NCI-H1694 (cell line): Measurements from ENCODE around the gene RHBDD1.

Source experiments
- DNase-seq: peaks from one replicate; lab custom pipeline; 2025; lab: John Stamatoyannopoulos, UW

RHBDD1 gene

GRCh38 chr2:227031379-227031778 lies 195.5 kb downstream of the RHBDD1 start:
- DNase-seq = no peak

- DNase-seq = no peak
Measured at GRCh38 chr2:227033471-227034148, 197.8 kb downstream of the RHBDD1 start.

- DNase-seq = no peak
Measured at GRCh38 chr2:227035711-227036367, 200.0 kb downstream of the RHBDD1 start.

DNA sequence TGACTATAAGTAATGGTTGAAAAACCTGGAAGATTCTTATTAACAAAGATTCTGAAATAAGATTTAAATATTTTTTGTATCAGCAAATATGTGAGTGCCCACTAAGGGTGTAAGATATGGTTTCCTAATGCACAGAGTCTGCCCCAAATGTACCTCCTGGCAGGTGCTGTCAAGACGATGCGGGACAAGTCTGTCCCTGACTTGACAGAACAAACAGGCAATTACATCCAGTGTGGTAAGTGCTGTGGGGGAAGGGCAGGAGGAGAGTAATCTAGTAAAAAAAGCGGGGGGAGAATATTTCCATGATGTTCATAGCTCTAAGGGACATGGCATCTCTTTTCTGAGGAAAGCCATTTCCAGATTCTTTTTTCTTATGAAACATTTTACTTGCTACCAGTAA lies 200.7 kb downstream of the RHBDD1 start:
- DNase-seq = no peak

GRCh38 chr2:227038550-227039189 lies 202.8 kb downstream of the RHBDD1 start:
- peak; percentile 67 for DNase-seq

GRCh38 chr2:227043981-227044380 lies 208.1 kb downstream of the RHBDD1 start:
- no peak for DNase-seq
